Pulmonary artery endothelial cell (primary cell): ENCODE results near the gene CSMD2. TPM values are rescaled to one million over a fixed set of nuclear protein-coding genes. Genes with fewer than 3 reads are reported as not detected.

ENCODE experiments used
- DNase-seq: peaks from one replicate; pipeline ENCODE4 v3.0.0-alpha.2; 2011; ENCODE audit warnings: low read depth, low spot score
- total RNA-seq: library from RNA; depleted of rRNA; stranded (reverse); fragments of >200 nt; gene quantifications from 2 replicates; pipeline ENCODE4 v1.2.3, GENCODE V29; 2014

The CSMD2 gene
- total RNA-seq, 1 donor from 2014 or later, result under 0.01 TPM

GRCh38 chr1:33763406-33763805, 401.6 kb downstream of the CSMD2 start:
- no peak for DNase-seq

DNA sequence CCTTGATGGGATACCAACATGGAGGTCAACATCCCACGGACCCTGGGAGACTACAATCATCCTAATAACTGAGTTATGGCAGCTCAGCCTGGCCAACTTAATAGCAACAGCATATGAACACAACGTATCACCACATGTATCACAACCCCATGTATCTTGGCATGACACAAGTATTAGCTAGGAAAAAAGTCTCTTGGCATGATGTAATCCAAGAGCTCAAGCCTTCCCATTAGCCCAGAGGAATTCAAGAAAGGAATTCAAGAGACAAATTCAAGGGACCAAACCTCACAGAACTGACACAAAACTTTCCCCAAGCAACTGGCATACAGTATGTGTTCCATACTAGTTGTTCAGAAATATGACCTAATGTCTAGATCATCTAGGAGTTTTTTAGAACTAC, 402.1 kb downstream of the CSMD2 start:
- no peak for DNase-seq

- no peak for DNase-seq
Observed at GRCh38 chr1:33762109-33762830, 402.8 kb downstream of the CSMD2 start.

DNA sequence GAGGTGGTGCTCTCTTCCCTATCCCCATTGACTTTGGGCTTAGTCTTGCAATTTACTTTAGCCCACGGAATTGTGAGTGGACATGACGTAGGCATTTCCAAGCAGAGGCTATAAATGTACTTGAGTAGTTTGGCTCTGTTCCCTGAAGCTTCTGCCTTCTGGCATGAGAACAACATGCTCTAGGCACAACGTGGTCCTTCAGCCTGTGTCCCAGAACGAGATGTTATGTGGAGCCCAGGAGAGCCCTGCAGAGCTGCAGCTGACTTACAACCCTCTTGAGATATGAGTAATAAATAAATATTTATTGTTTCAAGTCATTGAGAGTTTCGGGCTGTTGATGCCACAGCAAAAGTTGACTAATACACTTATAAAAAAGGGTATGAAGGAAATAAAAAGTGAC, 406.3 kb downstream of the CSMD2 start:
- no peak for DNase-seq

- no peak for DNase-seq
Observed at GRCh38 chr1:33753087-33753856, 411.8 kb downstream of the CSMD2 start.

DNA sequence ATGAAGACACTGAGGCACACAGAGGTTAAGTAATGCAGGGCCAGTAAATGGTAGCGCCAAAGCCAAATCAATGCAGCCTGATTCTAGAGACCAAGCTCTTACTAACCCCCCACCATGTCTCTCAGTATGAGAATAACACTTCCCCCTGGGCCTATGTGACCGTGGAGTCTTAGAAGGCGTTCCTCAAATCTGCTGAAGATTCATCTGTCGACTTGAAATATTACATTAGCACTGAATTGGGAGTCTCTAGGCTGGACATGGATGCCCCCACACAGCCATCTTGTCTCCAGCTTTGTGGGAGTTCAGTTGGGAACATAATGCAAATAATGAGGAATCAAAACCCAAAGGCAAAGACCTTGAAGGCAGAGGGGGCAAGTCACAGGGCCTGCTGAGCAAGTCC, 419.1 kb downstream of the CSMD2 start:
- no peak for DNase-seq

- no peak for DNase-seq
Observed at GRCh38 chr1:33743221-33743998, 421.6 kb downstream of the CSMD2 start.

GRCh38 chr1:33742663-33743062, 422.4 kb downstream of the CSMD2 start:
- no peak for DNase-seq

- DNase-seq, result no peak
Observed at GRCh38 chr1:33741749-33742148, 423.3 kb downstream of the CSMD2 start.

DNA sequence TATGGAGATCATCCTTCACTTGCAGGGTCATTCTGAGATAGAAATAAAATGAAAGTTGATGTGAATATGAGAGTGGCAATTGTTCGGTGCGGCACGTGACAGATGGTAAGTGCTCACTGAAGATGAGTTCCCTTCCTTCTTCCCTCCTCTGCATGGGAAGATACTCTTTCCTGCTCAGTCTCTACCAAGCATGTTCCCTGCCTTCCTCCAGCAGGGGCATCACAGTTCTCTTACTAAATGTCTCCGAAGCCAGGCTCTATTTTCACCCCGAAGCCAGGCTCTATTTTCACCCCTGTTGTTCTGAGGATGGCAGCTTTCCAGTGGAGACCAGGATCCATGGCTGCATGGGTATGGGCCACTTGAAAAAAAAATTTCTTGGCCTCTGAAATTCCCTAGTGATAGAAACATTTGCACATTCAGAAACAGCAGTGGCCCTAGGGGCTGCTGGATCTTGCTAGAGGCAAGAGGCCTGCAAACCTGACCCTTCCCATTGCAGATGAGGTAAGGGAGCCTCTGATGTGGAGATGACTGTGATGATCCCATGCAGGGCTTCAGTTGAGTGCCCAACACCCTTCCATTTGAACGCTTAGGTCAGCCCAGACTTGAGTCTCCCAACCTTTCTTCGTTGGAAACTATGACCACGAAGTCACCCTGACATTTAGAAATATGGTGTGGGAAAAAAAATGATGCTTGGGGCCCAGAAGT, 424.8 kb downstream of the CSMD2 start:
- no peak for DNase-seq

DNA sequence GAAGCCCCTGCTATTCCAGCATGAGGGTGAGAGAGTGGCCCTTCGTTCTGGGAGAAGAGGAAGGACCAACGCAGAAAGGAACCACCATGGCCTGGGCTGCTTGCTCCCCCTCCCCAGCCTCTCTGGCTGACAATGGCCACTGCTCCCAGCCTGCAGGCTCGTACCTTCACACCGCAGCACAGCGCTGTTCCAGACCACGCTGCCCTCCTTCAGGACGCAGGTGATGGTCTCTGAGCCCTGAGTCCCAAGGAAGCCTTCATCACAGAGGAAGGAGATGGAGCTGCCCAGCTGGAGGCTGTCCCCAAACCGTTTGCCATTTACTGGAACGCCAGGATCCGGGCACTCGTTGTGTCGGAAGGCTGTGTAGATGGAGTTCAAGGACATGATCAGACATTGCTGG, 426.1 kb downstream of the CSMD2 start:
- no peak for DNase-seq

- no peak for DNase-seq
Observed at GRCh38 chr1:33738536-33738935, 426.5 kb downstream of the CSMD2 start.

DNA sequence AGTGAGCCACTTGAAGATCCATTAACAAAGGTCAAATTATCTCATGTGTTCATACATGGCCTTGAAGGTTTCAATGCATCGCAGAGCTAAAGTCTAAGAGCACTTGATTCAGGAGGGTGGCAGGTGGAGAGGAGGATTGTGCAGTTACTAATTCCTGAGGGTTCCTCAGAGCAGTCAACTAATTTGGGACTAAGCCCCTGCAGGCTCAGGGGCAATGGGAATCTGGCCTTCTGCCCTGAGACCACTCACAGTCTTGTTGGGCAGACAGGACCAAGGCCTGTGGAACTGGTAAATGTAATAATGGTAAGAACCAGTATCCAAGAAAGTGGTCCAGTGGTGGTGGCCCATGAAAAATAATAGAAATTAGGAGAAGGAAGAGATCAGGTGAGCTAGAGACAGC, 428.5 kb downstream of the CSMD2 start:
- DNase-seq, result no peak

DNA sequence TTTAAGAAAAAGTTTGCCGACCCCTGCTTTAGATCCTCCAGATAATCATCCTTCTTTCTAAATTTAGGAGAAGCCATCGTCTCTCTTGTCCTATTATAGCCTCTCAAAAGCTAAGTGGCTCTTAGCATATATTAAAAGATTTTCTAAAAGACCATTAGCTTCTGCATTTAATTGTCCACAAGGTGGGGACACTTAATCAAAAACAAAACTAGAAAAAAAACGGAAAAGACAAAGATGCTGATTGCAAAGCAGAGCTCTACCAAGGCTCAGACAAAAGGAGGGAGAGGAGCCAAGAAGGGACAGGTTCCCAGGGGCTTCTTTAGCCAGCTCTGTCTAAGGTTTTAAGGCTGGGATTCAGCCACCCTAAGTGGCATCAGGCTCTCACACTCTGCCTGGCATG, 429.4 kb downstream of the CSMD2 start:
- DNase-seq, result no peak

DNA sequence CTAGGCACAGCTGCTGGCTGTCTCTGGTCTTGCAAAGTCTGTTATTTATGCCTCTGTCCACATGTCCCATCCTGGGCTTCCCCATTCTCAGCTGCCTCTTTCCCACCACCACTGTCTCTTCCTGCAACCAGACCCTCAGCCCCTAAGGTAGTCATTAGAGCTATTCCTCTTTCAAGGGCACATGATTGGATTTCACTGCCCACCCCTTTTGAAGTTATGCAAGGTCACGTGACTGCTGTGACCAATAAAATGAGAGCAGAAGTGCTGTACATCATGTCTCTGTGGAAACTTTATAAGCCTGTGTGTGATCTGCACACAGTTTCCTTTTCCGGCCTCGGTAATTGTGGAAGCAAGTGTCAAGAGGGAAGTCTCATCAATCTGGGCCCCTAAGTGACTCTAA, 437.7 kb downstream of the CSMD2 start:
- DNase-seq, result no peak

- no peak for DNase-seq
Observed at GRCh38 chr1:33726274-33726804, 438.7 kb downstream of the CSMD2 start.

- DNase-seq, result no peak
Observed at GRCh38 chr1:33725556-33726160, 439.4 kb downstream of the CSMD2 start.

DNA sequence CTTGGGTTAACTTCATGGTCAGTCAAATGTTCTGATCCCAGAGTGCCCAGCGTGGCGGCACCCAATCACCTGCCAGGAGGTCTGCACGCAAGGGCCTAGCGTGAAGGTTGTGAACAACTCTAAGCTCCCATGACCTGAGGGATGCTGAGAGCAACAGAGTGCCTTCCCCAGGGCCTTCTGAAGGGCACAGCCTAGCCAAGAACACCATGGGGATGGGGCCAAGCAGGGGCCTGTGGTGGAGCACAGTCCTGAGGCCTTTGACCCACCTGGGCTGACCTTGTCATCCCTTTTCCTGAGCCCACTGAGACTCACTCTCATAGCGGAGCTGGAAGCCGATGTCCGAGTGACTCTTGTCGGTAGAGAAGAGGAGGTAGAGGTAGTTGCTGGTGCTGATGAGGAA, 440.0 kb downstream of the CSMD2 start:
- no peak for DNase-seq

DNA sequence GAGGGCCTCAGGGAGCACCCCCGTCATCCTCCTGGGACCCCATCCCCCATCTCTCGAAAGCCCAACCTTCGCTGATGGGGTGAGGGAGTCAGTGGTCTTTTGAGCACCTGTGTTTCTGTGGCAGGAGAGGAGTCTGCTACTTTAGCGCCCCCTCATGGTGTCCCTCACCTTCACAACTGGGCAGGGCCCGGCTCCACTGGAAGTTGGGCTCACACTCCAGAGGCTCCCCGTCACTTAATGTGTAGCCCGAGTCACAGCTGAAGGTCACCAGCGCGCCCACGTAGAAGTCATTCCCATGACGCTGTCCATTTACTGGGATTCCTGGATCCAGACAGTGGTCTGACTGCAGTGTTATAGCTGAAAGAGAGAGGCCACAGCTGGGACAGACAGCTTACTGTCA, 440.7 kb downstream of the CSMD2 start:
- DNase-seq, result no peak

- no peak for DNase-seq
Observed at GRCh38 chr1:33723251-33723650, 441.8 kb downstream of the CSMD2 start.

GRCh38 chr1:33721301-33721815, 443.7 kb downstream of the CSMD2 start:
- no peak for DNase-seq
